H9 (cell line): ENCODE measurements around the gene AKAP12. TPM values are rescaled to one million over a fixed set of nuclear protein-coding genes. Genes with fewer than 3 reads are reported as not detected.

Experiments
- DNase-seq: peaks from one replicate; pipeline ENCODE4 v3.0.0-alpha.2; 2017
- H2AFZ ChIP-seq: one replicate; pipeline ENCODE4 v1.6.1; 2013; ENCODE audit warnings: mild to moderate bottlenecking, low read length, control low read depth, moderate library complexity
- H2AK5ac ChIP-seq: 2 replicates; pipeline ENCODE4 v1.6.1; 2013; ENCODE audit warnings: low read length, control low read depth, mixed read lengths; ENCODE audit not compliant: insufficient read length
- H2BK120ac ChIP-seq: one replicate; pipeline ENCODE4 v1.6.1; 2013; ENCODE audit warnings: low read depth, mild to moderate bottlenecking, low read length, control low read depth, inconsistent platforms; ENCODE audit not compliant: poor library complexity, severe bottlenecking
- H2BK12ac ChIP-seq: 2 replicates; pipeline ENCODE4 v1.6.1; 2013; ENCODE audit warnings: low read length, control low read depth, mixed read lengths, low read depth; ENCODE audit not compliant: insufficient read length
- H2BK15ac ChIP-seq: 2 replicates; pipeline ENCODE4 v1.6.1; 2013; ENCODE audit warnings: low read depth, low read length, control low read depth
- H2BK20ac ChIP-seq: one replicate; pipeline ENCODE4 v1.6.1; 2013; ENCODE audit warnings: low read depth, mild to moderate bottlenecking, low read length, control low read depth, inconsistent platforms; ENCODE audit not compliant: poor library complexity, severe bottlenecking
- H2BK5ac ChIP-seq: 2 replicates; pipeline ENCODE4 v1.6.1; 2013; ENCODE audit warnings: low read length, control low read depth, mixed read lengths; ENCODE audit not compliant: insufficient read length
- H3K14ac ChIP-seq: 2 replicates; pipeline ENCODE4 v1.6.1; 2013; ENCODE audit warnings: low read length, control low read depth; ENCODE audit not compliant: insufficient read depth
- H3K18ac ChIP-seq: 2 replicates; pipeline ENCODE4 v1.6.1; 2013; ENCODE audit warnings: low read depth, mild to moderate bottlenecking, mixed read lengths, low read length, control low read depth; ENCODE audit not compliant: insufficient read length
- H3K23ac ChIP-seq: 2 replicates; pipeline ENCODE4 v1.6.1; 2013; ENCODE audit warnings: low read length, control low read depth, mixed read lengths, low read depth; ENCODE audit not compliant: insufficient read length
- H3K23me2 ChIP-seq: 2 replicates; pipeline ENCODE4 v1.6.1; 2013; ENCODE audit warnings: low read depth, mild to moderate bottlenecking, mixed read lengths, low read length, control low read depth; ENCODE audit not compliant: insufficient read length, poor library complexity, severe bottlenecking
- H3K27ac ChIP-seq: 2 replicates; pipeline ENCODE4 v1.5.1; 2013; ENCODE audit warnings: low read length, control low read depth, mixed read lengths, low read depth; ENCODE audit not compliant: insufficient read length
- H3K27me3 ChIP-seq: 2 replicates; pipeline ENCODE4 v1.6.1; 2013; ENCODE audit warnings: low read length, control low read depth, inconsistent platforms; ENCODE audit not compliant: insufficient read depth
- H3K4ac ChIP-seq: 2 replicates; pipeline ENCODE4 v1.6.1; 2013; ENCODE audit warnings: low read depth, mild to moderate bottlenecking, control low read depth, inconsistent platforms, low read length, moderate library complexity
- H3K4me1 ChIP-seq: 2 replicates; pipeline ENCODE4 v1.6.1; 2013; ENCODE audit warnings: low read length, control low read depth, inconsistent platforms; ENCODE audit not compliant: insufficient read depth
- H3K4me2 ChIP-seq: 2 replicates; pipeline ENCODE4 v1.6.1; 2013; ENCODE audit warnings: low read length, control low read depth, mixed read lengths; ENCODE audit not compliant: insufficient read length, insufficient read depth
- H3K56ac ChIP-seq: 2 replicates; pipeline ENCODE4 v1.6.1; 2013; ENCODE audit warnings: low read depth, mild to moderate bottlenecking, mixed read lengths, low read length, control low read depth; ENCODE audit not compliant: insufficient read length
- H3K79me1 ChIP-seq: 2 replicates; pipeline ENCODE4 v1.6.1; 2013; ENCODE audit warnings: low read depth, mild to moderate bottlenecking, moderate library complexity, low read length, control low read depth, inconsistent platforms; ENCODE audit not compliant: insufficient read depth, poor library complexity, severe bottlenecking
- H3K79me2 ChIP-seq: 2 replicates; pipeline ENCODE4 v1.6.1; 2013; ENCODE audit warnings: low read length, control low read depth, inconsistent platforms; ENCODE audit not compliant: insufficient read depth
- H3K9ac ChIP-seq: 2 replicates; pipeline ENCODE4 v1.6.1; 2013; ENCODE audit warnings: low read length, control low read depth, mixed read lengths; ENCODE audit not compliant: insufficient read length; ENCODE audit errors: extremely low read depth
- H3K9me3 ChIP-seq: one replicate; pipeline ENCODE4 v1.6.1; 2013; ENCODE audit warnings: low read depth, low read length, inconsistent platforms; ENCODE audit not compliant: control insufficient read depth
- H3T11ph ChIP-seq: one replicate; pipeline ENCODE4 v1.6.1; 2013; ENCODE audit warnings: mild to moderate bottlenecking, low read length, control low read depth, inconsistent platforms
- H4K20me1 ChIP-seq: one replicate; pipeline ENCODE4 v1.6.1; 2013; ENCODE audit not compliant: control insufficient read depth, insufficient read length, insufficient read depth
- H4K5ac ChIP-seq: 2 replicates; pipeline ENCODE4 v1.6.1; 2013; ENCODE audit warnings: low read depth, mild to moderate bottlenecking, mixed read lengths, low read length, control low read depth; ENCODE audit not compliant: insufficient read length
- H4K8ac ChIP-seq: replicated peaks from 2 replicates; pipeline ENCODE4 v1.6.1; 2013; ENCODE audit warnings: low read length, control low read depth, mixed read lengths, low read depth; ENCODE audit not compliant: insufficient read length
- H4K91ac ChIP-seq: 2 replicates; pipeline ENCODE4 v1.6.1; 2013; ENCODE audit warnings: low read depth, mild to moderate bottlenecking, moderate library complexity, mixed read lengths, low read length, control low read depth; ENCODE audit not compliant: insufficient read length
- H3K27ac Mint-ChIP-seq, 3 experiments: 2 replicates in 2 of 3; 3 replicates in 1 of 3; pipeline ENCODE4 v1.8.0; 2020 to 2021; ENCODE audit warnings: mixed read lengths in 3 of 3, mild to moderate bottlenecking in 1 of 3, moderate library complexity in 1 of 3
- H3K27me3 Mint-ChIP-seq: 2 replicates; pipeline ENCODE4 v1.8.0; 2021; ENCODE audit warnings: low read depth, mild to moderate bottlenecking, moderate library complexity, mixed read lengths
- H3K36me3 Mint-ChIP-seq, 3 experiments: 2 replicates in 2 of 3; 3 replicates in 1 of 3; pipeline ENCODE4 v1.8.0; 2020 to 2021; ENCODE audit warnings: low read depth in 3 of 3, mixed read lengths in 3 of 3; ENCODE audit not compliant: insufficient read depth in 1 of 3
- H3K4me1 Mint-ChIP-seq, 2 experiments: 2 replicates each; pipeline ENCODE4 v1.8.0; 2020; ENCODE audit warnings: mixed read lengths in 2 of 2
- H3K4me3 Mint-ChIP-seq, 2 experiments: 2 replicates in 1 of 2; 3 replicates in 1 of 2; pipeline ENCODE4 v1.8.0; 2020 to 2021; ENCODE audit warnings: mild to moderate bottlenecking in 2 of 2, mixed read lengths in 2 of 2, moderate library complexity in 1 of 2
- H3K9me3 Mint-ChIP-seq, 2 experiments: 2 replicates in 1 of 2; 3 replicates in 1 of 2; pipeline ENCODE4 v1.8.0; 2020; ENCODE audit warnings: mild to moderate bottlenecking in 2 of 2, mixed read lengths in 2 of 2, moderate library complexity in 1 of 2
- CTCF ChIP-seq: fragments of 200-600 bp; sonication (generic); conservative IDR thresholded peaks from 3 replicates; pipeline ENCODE4 v1.8.0; 2021; ENCODE audit warnings: antibody characterized with exemption, mild to moderate bottlenecking
- WGBS: extraction: QIAGEN DNeasy Blood & Tissue Kit; methylation state at CpG from one replicate; pipeline ENCODE4 v1.1.7; 2013; ENCODE audit warnings: missing lambda C conversion rate, low lambda C conversion rate, mixed read lengths; ENCODE audit not compliant: insufficient read length; ENCODE audit errors: extremely low coverage; 5-methylcytosine and 5-hydroxymethylcytosine counted together
- total RNA-seq: library from RNA; stranded (reverse); gene quantifications from 2 replicates; pipeline ENCODE4 v1.2.1, GENCODE V29; 2021

Gene AKAP12
- total RNA-seq, 1 experiment from 2014 or later, result 52.3 TPM

- Histone ChIP-seq H3K4me1 (no peaks in the 10 kb centered on the region), H2BK20ac (no peak overlapping the region), H3K4me2 (no peak overlapping the region), H2BK12ac (no peak overlapping the region), H4K91ac (no peak overlapping the region), H4K20me1 (no peaks in the 10 kb centered on the region), H3K27me3 (no peaks in the 10 kb centered on the region), H2AK5ac (no peak overlapping the region), H3K4ac (no peak overlapping the region), H2AFZ (no peak overlapping the region), H3K23ac (no peak overlapping the region), H3K18ac (no peak overlapping the region), H3T11ph (no peak overlapping the region), H3K79me2 (no peaks in the 10 kb centered on the region), H3K23me2 (no peaks in the 10 kb centered on the region), H4K5ac (no peak overlapping the region), H4K8ac (no peak overlapping the region), H3K56ac (no peak overlapping the region), H3K27ac (no peak overlapping the region), H3K9me3 (no peaks in the 10 kb centered on the region), H3K14ac (no peak overlapping the region), H3K9ac (no peak overlapping the region), H2BK15ac (no peak overlapping the region), H2BK120ac (no peak overlapping the region), H3K79me1 (no peaks in the 10 kb centered on the region), H2BK5ac (no peak overlapping the region)
- DNase-seq, result no peak
- Mint-ChIP-seq H3K27me3 (no peaks in the 10 kb centered on the region), H3K36me3 (no peaks in the 10 kb centered on the region; a peak in 1 of 7 replicates), H3K4me3 (no peak overlapping the region), H3K4me1 (peaks cover 0 to 18% of the 10 kb centered on the region in 2 experiments; a peak in 3 of 4 replicates), H3K9me3 (no peaks in the 10 kb centered on the region), H3K27ac (no peak overlapping the region)
- TF ChIP-seq CTCF, result no peak
- no CpG with 5 or more reads among the region's 4 CpGs for WGBS
Measured at GRCh38 chr6:151299011-151299410, 59.2 kb downstream of the AKAP12 start.
